K562 (cell line): ENCODE measurements around the gene NTM. TPM values are rescaled to one million over a fixed set of nuclear protein-coding genes. Genes with fewer than 3 reads are reported as not detected.

Source experiments
- ATAC-seq: fragments of 200-7000 bp; cut with Tn5 transposase; 3 replicates; pipeline ENCODE4 v1.9.1; 2020; ENCODE audit warnings: moderate library complexity
- BruUV-seq: library from RNA; stranded (reverse); fragments of 400-500 nt; replicated peaks from 2 replicates; lab custom pipeline; 2021; lab: Mats Ljungman, UMichigan
- CTCF ChIA-PET: fragments of 300-600 bp; formaldehyde crosslinking; extraction: SDS; loops from one replicate; lab custom pipeline; 2021; ENCODE audit warnings: low intra/inter-chr PET ratio; lab: Yijun Ruan, JAX
- POLR2A ChIA-PET: fragments of 300-600, 350-650 bp; sonication (Branson Sonifier 250); formaldehyde crosslinking; extraction: SDS; loops from one replicate; lab custom pipeline; 2021; ENCODE audit warnings: antibody characterized with exemption, inconsistent platforms; lab: Yijun Ruan, JAX
- DNase-seq, 4 experiments: peaks; one replicate each; pipeline versions ENCODE4 v3.0.0 to v3.0.0-alpha.2; 2011 to 2018; ENCODE audit warnings: low spot score in 3 of 4, mixed read lengths in 3 of 4; ENCODE audit errors: extremely low read depth in 1 of 4
- FAIRE-seq: peaks from 2 replicates; lab custom pipeline; 2011; peaks lifted over from hg19 to GRCh38; lab: Jason Lieb, UNC
- H2AFZ ChIP-seq: 2 replicates; pipeline ENCODE4 v1.6.0; 2011; ENCODE audit warnings: low read depth, low read length, control low read depth, inconsistent platforms
- H3K27ac ChIP-seq: fragments of 200-600 bp; 3 replicates; pipeline ENCODE4 v1.8.0; 2011; ENCODE audit warnings: low read depth, mild to moderate bottlenecking, control low read depth, inconsistent platforms, low read length, moderate library complexity, mixed read lengths; ENCODE audit errors: extremely low read depth
- H3K27me3 ChIP-seq, 2 experiments: fragments of 300-600 bp in 1 of 2; 2 replicates in 1 of 2; 3 replicates in 1 of 2; pipeline versions ENCODE4 v1.6.0 to v1.8.0; 2011; ENCODE audit warnings: inconsistent platforms in 2 of 2, low read length in 2 of 2, mild to moderate bottlenecking in 1 of 2, mixed read lengths in 1 of 2, moderate library complexity in 1 of 2; ENCODE audit not compliant: control insufficient read depth in 2 of 2, insufficient read depth in 2 of 2
- H3K36me3 ChIP-seq: fragments of 300-600 bp; 3 replicates; pipeline ENCODE4 v1.8.0; 2011; ENCODE audit warnings: mild to moderate bottlenecking, low read length, inconsistent platforms; ENCODE audit not compliant: control insufficient read depth, insufficient read depth
- H3K4me1 ChIP-seq, 2 experiments: fragments of 200-600 bp in 1 of 2; replicated peaks in 1 of 2; 2 replicates in 1 of 2; 3 replicates in 1 of 2; pipeline versions ENCODE4 v1.5.1 to v1.8.0; 2011; ENCODE audit warnings: inconsistent platforms in 2 of 2, low read length in 2 of 2, mild to moderate bottlenecking in 1 of 2, mixed read lengths in 1 of 2, moderate library complexity in 1 of 2; ENCODE audit not compliant: control insufficient read depth in 2 of 2, insufficient read depth in 2 of 2
- H3K4me2 ChIP-seq: 2 replicates; pipeline ENCODE4 v1.6.1; 2011; ENCODE audit warnings: low read length, control low read depth, inconsistent platforms, mixed read lengths; ENCODE audit not compliant: insufficient read depth
- H3K4me3 ChIP-seq: fragments of 200-600 bp; sonication (generic), shearing (Covaris generic); 2 replicates; pipeline ENCODE4 v1.5.1; 2016; ENCODE audit warnings: control low read depth, inconsistent platforms
- H3K79me2 ChIP-seq: fragments of 200-600 bp; 3 replicates; pipeline ENCODE4 v1.8.0; 2011; ENCODE audit warnings: low read length, inconsistent platforms; ENCODE audit not compliant: control insufficient read depth, insufficient read depth
- H3K9ac ChIP-seq, 2 experiments: 2 replicates each; pipeline versions ENCODE4 v1.6.0 to v1.6.1; 2011; ENCODE audit warnings: low read depth in 2 of 2, low read length in 2 of 2, control low read depth in 1 of 2, inconsistent platforms in 1 of 2, mild to moderate bottlenecking in 1 of 2, mixed read lengths in 1 of 2; ENCODE audit not compliant: insufficient read depth in 1 of 2
- H3K9me1 ChIP-seq: one replicate; pipeline ENCODE4 v1.6.0; 2011; ENCODE audit warnings: inconsistent platforms, mild to moderate bottlenecking, low read length, moderate library complexity; ENCODE audit not compliant: control insufficient read depth, insufficient read depth
- H3K9me3 ChIP-seq: replicated peaks from 2 replicates; pipeline ENCODE4 v1.5.1; 2011; ENCODE audit warnings: low read depth, low read length, inconsistent platforms; ENCODE audit not compliant: control insufficient read depth, insufficient read depth
- H4K20me1 ChIP-seq: replicated peaks from 2 replicates; pipeline ENCODE4 v1.6.1; 2011; ENCODE audit warnings: low read length, inconsistent platforms, mixed read lengths; ENCODE audit not compliant: control insufficient read depth, insufficient read depth
- CBFB ChIP-seq: sonication (generic); formaldehyde crosslinking; IDR thresholded peaks from 2 replicates; pipeline ENCODE4 v1.4.0; 2020; ENCODE audit warnings: mild to moderate bottlenecking, missing genetic modification reagents
- CBX3 ChIP-seq, 2 experiments: IDR thresholded peaks; 1 replicate in 1 of 2; 2 replicates in 1 of 2; pipeline ENCODE4 v1.6.1; 2012; ENCODE audit warnings: inconsistent platforms in 2 of 2, low read length in 2 of 2, borderline replicate concordance in 1 of 2, control low read depth in 1 of 2
- CEBPB ChIP-seq: fragments of 450-650 bp; IDR thresholded peaks from 2 replicates; pipeline ENCODE4 v1.6.1; 2016; ENCODE audit warnings: missing genetic modification characterization, missing compliant biosample characterization
- DACH1 ChIP-seq: fragments of 450-650 bp; IDR thresholded peaks from 2 replicates; pipeline ENCODE4 v1.6.1; 2018; ENCODE audit not compliant: partially characterized antibody
- FOSL1 ChIP-seq: fragments of 200-800 bp; sonication (Bioruptor generic); conservative IDR thresholded peaks from 2 replicates; pipeline ENCODE4 v1.6.1; 2016; ENCODE audit warnings: missing genetic modification characterization, missing compliant biosample characterization
- MBD2 ChIP-seq: sonication (generic); IDR thresholded peaks from 2 replicates; pipeline ENCODE4 v1.6.1; 2016; ENCODE audit warnings: low read depth, borderline replicate concordance
- NFATC3 ChIP-seq: fragments of 450-650 bp; IDR thresholded peaks from 2 replicates; pipeline ENCODE4 v1.6.1; 2017; ENCODE audit warnings: mild to moderate bottlenecking
- NFIX ChIP-seq: fragments of 250-450 bp; sonication (Bioruptor Pico); IDR thresholded peaks from 2 replicates; pipeline ENCODE4 v1.4.0; 2020; ENCODE audit warnings: low read depth, mild to moderate bottlenecking, moderate library complexity
- RCOR1 ChIP-seq, 2 experiments: IDR thresholded peaks; 2 replicates each; pipeline ENCODE4 v1.6.1; 2012; ENCODE audit warnings: low read depth in 2 of 2, low read length in 2 of 2, borderline replicate concordance in 1 of 2, improper control_type of control experiment in 1 of 2
- RNF219 ChIP-seq: fragments of 250-450 bp; sonication (Bioruptor Pico); IDR thresholded peaks from 2 replicates; pipeline ENCODE4 v1.5.0; 2022; ENCODE audit warnings: mild to moderate bottlenecking
- SMAD2 ChIP-seq: fragments of 150-350 bp; IDR thresholded peaks from 2 replicates; pipeline ENCODE4 v1.6.1; 2014; ENCODE audit warnings: low read depth, mild to moderate bottlenecking, low read length
- TAL1 ChIP-seq: fragments of 450-650 bp; IDR thresholded peaks from 2 replicates; pipeline ENCODE4 v1.6.1; 2016; ENCODE audit warnings: mild to moderate bottlenecking
- TFAM ChIP-seq: fragments of 250-450 bp; sonication (Bioruptor Pico); conservative IDR thresholded peaks from 2 replicates; pipeline ENCODE4 v1.5.0; 2021; ENCODE audit warnings: mild to moderate bottlenecking, moderate library complexity
- ZBTB12 ChIP-seq: fragments of 250-450 bp; sonication (Bioruptor Pico); IDR thresholded peaks from 2 replicates; pipeline ENCODE4 v1.4.0; 2020
- ZNF143 ChIP-seq: sonication (generic); formaldehyde crosslinking; IDR thresholded peaks from 2 replicates; pipeline ENCODE4 v1.9.0; 2022; ENCODE audit warnings: mild to moderate bottlenecking, missing genetic modification reagents
- ZNF280A ChIP-seq: fragments of 450-650 bp; IDR thresholded peaks from 2 replicates; pipeline ENCODE4 v1.6.1; 2018; ENCODE audit warnings: mild to moderate bottlenecking, low read depth; ENCODE audit not compliant: partially characterized antibody
- ZNF395 ChIP-seq: fragments of 200-800 bp; sonication (Bioruptor generic); IDR thresholded peaks from 2 replicates; pipeline ENCODE4 v1.6.1; 2017; ENCODE audit warnings: missing genetic modification characterization, missing compliant biosample characterization
- WGBS: fragments of 100-300 bp; shearing (Covaris generic); methylation state at CpG from one replicate; pipeline ENCODE4 v1.1.6; 2016; ENCODE audit warnings: low coverage, mixed read lengths; ENCODE audit not compliant: insufficient coverage; ENCODE audit errors: missing lambda C conversion rate; 5-methylcytosine and 5-hydroxymethylcytosine counted together
- in situ Hi-C: fragments of 300-500 bp; cut with MboI; formaldehyde crosslinking; loops from 4 replicates; pipeline ENCODE4 v1.15.0; 2018; ENCODE audit warnings: inconsistent platforms, mixed read lengths
- intact Hi-C: fragments of 100-400 bp; cut with micrococcal nuclease; formaldehyde crosslinking; loops from 2 replicates; pipeline ENCODE4 v1.14.2; 2022
- polyA plus RNA-seq, 8 experiments: library from polyadenylated mRNA; depleted of rRNA in 4 of 8; stranded (reverse) in 5 of 8; unstranded in 3 of 8; fragments of >200 nt; fragmentation: Nextera tagmentation in 2 of 8; fragmentation: Illumina TruSeq in 1 of 8; extraction: Ambion mirVana in 2 of 8; extraction: Trizol in 1 of 8; gene quantifications; 2 replicates each; pipeline versions ENCODE4 v1.2.1 to v1.2.3, GENCODE V29; 2011 to 2014; ENCODE audit warnings: inconsistent platforms in 1 of 8, missing spikeins in 1 of 8
- total RNA-seq, 7 experiments: library from RNA; depleted of rRNA in 6 of 7; stranded (reverse); fragments of >200 nt in 6 of 7; fragmentation: Illumina TruSeq in 2 of 7; extraction: Trizol in 2 of 7; gene quantifications; 2 replicates each; pipeline versions ENCODE4 v1.2.1 to v1.2.3, GENCODE V29; 2011 to 2021; ENCODE audit warnings: low replicate concordance in 1 of 7

The NTM gene
- total and polyA plus RNA-seq, 9 of the 15 experiments (the other 6 are each of a cell fraction or from before 2014, with no cell fraction given), result not detected

- TF ChIP-seq RNF219 (CRISPR knock-in tag) (no peak), ZNF395 (no peak), ZNF143 (no peak), TFAM (no peak), CEBPB (tag) (no peak), TAL1 (no peak), SMAD2 (no peak), RCOR1 (IDR thresholded peaks at IDR 0.05; ENCODE audit: borderline replicate concordance in 1 of 2, low read depth in 2 of 2, low read length in 2 of 2) (no peak)
- TF ChIP-seq, all 486 proteins: peak for 0
Measured at GRCh38 chr11:132208477-132209055, 838.2 kb downstream of the NTM start (continued).

GRCh38 chr11:132211479-132211878 lies 841.1 kb downstream of the NTM start:
- TF ChIP-seq ZBTB12 (CRISPR knock-in tag) (no peak), CBX3 (IDR thresholded peaks at IDR 0.05; ENCODE audit: borderline replicate concordance in 1 of 2, low read length in 2 of 2) (no peak), MBD2 (no peak), NFATC3 (no peak), NFIX (CRISPR knock-in tag) (no peak), FOSL1 (tag) (no peak), ZNF280A (no peak), CBFB (CRISPR knock-in tag) (no peak), DACH1 (no peak)
- TF ChIP-seq, all 486 proteins: peak for 0
- no peak overlapping the region for H3K9ac ChIP-seq
- DNase-seq, result no peak
- ChIA-PET CTCF (no interaction called here), POLR2A (no interaction called here)
- H3K36me3 ChIP-seq, result no peaks in the 10 kb centered on the region
- H3K9me1 ChIP-seq, result no peaks in the 10 kb centered on the region
- ATAC-seq, result no peak
- no peak for FAIRE-seq
- in situ Hi-C loops, result no loop called here
- no peak overlapping the region for H2AFZ ChIP-seq
- no peaks in the 10 kb centered on the region for H3K4me1 ChIP-seq
- WGBS, result 0% methylated on average over 3 of the region's 3 CpGs
- no peaks in the 10 kb centered on the region for H4K20me1 ChIP-seq
- no peaks in the 10 kb centered on the region for H3K9me3 ChIP-seq
- no peak overlapping the region for H3K4me3 ChIP-seq
- BruUV-seq, result no TSS peak
- H3K4me2 ChIP-seq, result no peak overlapping the region
- H3K79me2 ChIP-seq, result no peaks in the 10 kb centered on the region
- no peaks in the 10 kb centered on the region for H3K27me3 ChIP-seq
- no peak overlapping the region for H3K27ac ChIP-seq
- intact Hi-C loops, result no loop called here
